ENCODE data around the gene ACSS2. TPM values are rescaled to one million over a fixed set of nuclear protein-coding genes. Genes with fewer than 3 reads are reported as not detected.
"Not testable (repeated sequence)": the region's sequence is repeated elsewhere in the genome, so short reads cannot be mapped to it uniquely, and the experiment has no call there.

Gene ACSS2
- total RNA-seq, 1 donor from 2014 or later, result 149 TPM

- intact Hi-C loops (cut with DNase I), result loop anchor here (5.0 to 10.0 kb wide), 3 partner anchors 135 to 333 kb away; partner anchors contain the start of gene TRPC4AP
- DNase-seq (ENCODE audit: missing footprints) (no peak), ATAC-seq (no peak)
These were observed 4.3 kb upstream of the ACSS2 start for GRCh38 chr20:34871966-34872621.

- ATAC-seq (peak; percentile 66), DNase-seq (ENCODE audit: missing footprints) (peak; percentile 90)
- intact Hi-C loops (cut with DNase I), result loop anchor here (5.0 to 10.0 kb wide), 3 partner anchors 135 to 332 kb away; partner anchors contain the start of gene TRPC4AP
These were observed 3.7 kb upstream of the ACSS2 start, which contains the start of gene GGT7 for GRCh38 chr20:34872622-34873224. GGT7 (minus strand) TSS chr20:34872856; CDS start chr20:34872815, 41 bp downstream.

GRCh38 chr20:34873583-34874093, 2.8 kb upstream of the ACSS2 start:
- no peak for DNase-seq (ENCODE audit: missing footprints)
- ATAC-seq, result no peak
- intact Hi-C loops (cut with DNase I), result loop anchor here (5.0 to 10.0 kb wide), 3 partner anchors 134 to 331 kb away; partner anchors contain the start of gene TRPC4AP

GRCh38 chr20:34874094-34874654, 2.2 kb upstream of the ACSS2 start:
- intact Hi-C loops (cut with DNase I), result loop anchor here (5.0 to 10.0 kb wide), 3 partner anchors 133 to 331 kb away; partner anchors contain the start of gene TRPC4AP
- ATAC-seq (peak; percentile 63), DNase-seq (ENCODE audit: missing footprints) (no peak)

- DNase-seq (ENCODE audit: missing footprints) (peak; percentile 100), ATAC-seq (peak; percentile 89)
- intact Hi-C loops (cut with DNase I), result loop anchor here (1.0 to 10.0 kb wide), 2 partner anchors 79 to 329 kb away; partner anchors contain the start of genes GSS and MYH7B
These were observed 588 bp upstream of the ACSS2 start for GRCh38 chr20:34875642-34876405.

- intact Hi-C loops (cut with DNase I), result no loop called here
- no peak for DNase-seq (ENCODE audit: missing footprints)
These were observed 3.9 kb downstream of the ACSS2 start for GRCh38 chr20:34880215-34880850.

GRCh38 chr20:34880971-34881370, 4.6 kb downstream of the ACSS2 start:
- ATAC-seq; intact Hi-C loops (cut with DNase I); DNase-seq (ENCODE audit: missing footprints): not testable (repeated sequence)

More at GRCh38 chr20:34880215-34880850, 3.9 kb downstream of the ACSS2 start:
- no peak for ATAC-seq

- no peak for ATAC-seq
- no peak for DNase-seq (ENCODE audit: missing footprints)
- intact Hi-C loops (cut with DNase I), result no loop called here
These were observed 5.3 kb downstream of the ACSS2 start for GRCh38 chr20:34881689-34882088.

GRCh38 chr20:34883087-34883688, 6.8 kb downstream of the ACSS2 start:
- DNase-seq (ENCODE audit: missing footprints) (no peak), ATAC-seq (no peak)
- intact Hi-C loops (cut with DNase I), result no loop called here

GRCh38 chr20:34883809-34884208, 7.4 kb downstream of the ACSS2 start:
- ATAC-seq (no peak), DNase-seq (ENCODE audit: missing footprints) (no peak)
- intact Hi-C loops (cut with DNase I), result no loop called here

GRCh38 chr20:34884260-34884659, 7.8 kb downstream of the ACSS2 start:
- ATAC-seq (no peak), DNase-seq (ENCODE audit: missing footprints) (no peak)
- intact Hi-C loops (cut with DNase I), result no loop called here

- ATAC-seq (no peak), DNase-seq (ENCODE audit: missing footprints) (no peak)
- intact Hi-C loops (cut with DNase I), result no loop called here
These were observed 9.7 kb downstream of the ACSS2 start for GRCh38 chr20:34886122-34886521.

- intact Hi-C loops (cut with DNase I), result no loop called here
- DNase-seq (ENCODE audit: missing footprints), result no peak
- no peak for ATAC-seq
These were observed 10.6 kb downstream of the ACSS2 start for GRCh38 chr20:34887023-34887422.

- intact Hi-C loops (cut with DNase I), result no loop called here
- ATAC-seq (no peak), DNase-seq (ENCODE audit: missing footprints) (no peak)
These were observed 12.1 kb downstream of the ACSS2 start for GRCh38 chr20:34888468-34888867.

GRCh38 chr20:34891166-34892062, 15.0 kb downstream of the ACSS2 start:
- ATAC-seq (no peak), DNase-seq (ENCODE audit: missing footprints) (no peak)
- intact Hi-C loops (cut with DNase I), result no loop called here

- intact Hi-C loops (cut with DNase I), result no loop called here
- DNase-seq (ENCODE audit: missing footprints), result no peak
- no peak for ATAC-seq
These were observed 16.3 kb downstream of the ACSS2 start for GRCh38 chr20:34892671-34893070.

- intact Hi-C loops (cut with DNase I), result no loop called here
- ATAC-seq (no peak), DNase-seq (ENCODE audit: missing footprints) (no peak)
These were observed 18.3 kb downstream of the ACSS2 start for GRCh38 chr20:34894723-34895122.
